Small intestine (tissue), 7 donors: Measurements from ENCODE around the gene C3orf80. TPM values are rescaled to one million over a fixed set of nuclear protein-coding genes. Genes with fewer than 3 reads are reported as not detected.

ENCODE experiments used
- DNase-seq, 2 donors: peaks; one replicate each; pipeline versions ENCODE4 v3.0.0 to v3.0.0-alpha.2; 2013
- FAIRE-seq: peaks from 2 replicates; lab custom pipeline; 2012; peaks lifted over from hg19 to GRCh38; lab: Jason Lieb, UNC
- H3K27ac ChIP-seq, 3 donors: one replicate each; pipeline ENCODE4 v1.5.1; 2013; ENCODE audit warnings: low read length in 2 of 3, mild to moderate bottlenecking in 2 of 3, control low read depth in 1 of 3, inconsistent platforms in 1 of 3, low read depth in 1 of 3, moderate library complexity in 1 of 3
- H3K27me3 ChIP-seq, 3 donors: one replicate each; pipeline ENCODE4 v1.6.1; 2013; ENCODE audit warnings: low read length in 3 of 3, inconsistent platforms in 1 of 3; ENCODE audit not compliant: control insufficient read depth in 3 of 3, insufficient read depth in 3 of 3
- H3K36me3 ChIP-seq, 3 donors: one replicate each; pipeline ENCODE4 v1.6.1; 2013; ENCODE audit warnings: low read length in 3 of 3, inconsistent platforms in 1 of 3, low read depth in 1 of 3, mild to moderate bottlenecking in 1 of 3, moderate library complexity in 1 of 3; ENCODE audit not compliant: control insufficient read depth in 3 of 3, insufficient read depth in 2 of 3
- H3K4me1 ChIP-seq, 3 donors: one replicate each; pipeline ENCODE4 v1.6.1; 2013; ENCODE audit warnings: low read length in 2 of 3, inconsistent platforms in 1 of 3, low read depth in 1 of 3, mild to moderate bottlenecking in 1 of 3, moderate library complexity in 1 of 3; ENCODE audit not compliant: control insufficient read depth in 3 of 3, insufficient read depth in 2 of 3
- H3K4me3 ChIP-seq, 3 donors: one replicate each; pipeline ENCODE4 v1.5.1; 2013; ENCODE audit warnings: low read length in 3 of 3, control low read depth in 1 of 3, inconsistent platforms in 1 of 3, low read depth in 1 of 3, mild to moderate bottlenecking in 1 of 3, moderate library complexity in 1 of 3
- H3K9me3 ChIP-seq, 2 donors: one replicate each; pipeline ENCODE4 v1.6.1; 2013; ENCODE audit warnings: low read depth in 1 of 2, low read length in 1 of 2; ENCODE audit not compliant: control insufficient read depth in 2 of 2, insufficient read depth in 1 of 2
- WGBS, 3 donors: extraction: QIAGEN DNeasy Blood & Tissue Kit; methylation state at CpG; one replicate each; pipeline ENCODE4 v1.1.7; 2013; 5-methylcytosine and 5-hydroxymethylcytosine counted together
- polyA plus RNA-seq, 4 donors: library from polyadenylated mRNA; stranded (reverse) in 3 of 4; unstranded in 1 of 4; fragments of 200-250 nt in 3 of 4; fragments of 120-200 nt in 1 of 4; gene quantifications; one replicate each; pipeline versions ENCODE4 v1.2.1 to v1.2.3, GENCODE V29; 2013
- donor health status: healthy with polysubstance abuse.
- donor health status: control.
- donor health status: control.
- donor health status: Bipolar disorder and iron deficiency.
- donor health status: healthy.

C3orf80 gene
- polyA plus RNA-seq, 4 donors, result 0.54 to 0.92 (median 0.86) TPM; not detected in 1

DNA sequence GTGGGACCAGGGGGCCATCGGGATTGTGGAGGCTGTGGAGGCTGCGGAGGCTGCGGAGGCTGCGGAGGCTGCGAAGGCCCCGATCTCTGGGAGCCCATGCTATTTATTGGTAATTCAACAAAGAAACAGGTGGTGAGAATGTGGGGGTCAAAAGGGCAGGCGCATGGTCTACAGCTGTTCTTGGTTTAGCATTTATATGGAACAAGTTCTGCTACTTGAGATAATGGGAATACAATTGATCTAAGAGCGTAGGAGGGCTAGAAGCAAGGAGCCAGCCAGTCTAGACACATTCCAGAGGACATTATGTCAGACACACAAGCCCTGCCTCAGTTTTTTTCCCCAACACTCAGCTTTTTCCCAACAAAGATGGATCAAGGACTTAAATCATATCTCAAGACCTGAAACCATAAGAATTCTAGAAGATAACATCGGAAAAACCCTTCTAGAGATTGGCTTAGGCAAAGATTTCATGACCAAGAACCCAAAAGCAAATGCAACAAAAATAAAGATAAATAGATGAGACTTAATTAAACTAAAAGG, 20.1 kb downstream of the C3orf80 start:
- DNase-seq, result no peak
- Histone ChIP-seq H3K36me3 (no peaks in the 10 kb centered on the region), H3K27ac (no peak overlapping the region), H3K4me3 (no peak overlapping the region), H3K4me1 (no peaks in the 10 kb centered on the region), H3K9me3 (peaks cover 0 to 2% of the 10 kb centered on the region in 2 donors), H3K27me3 (no peaks in the 10 kb centered on the region)
- FAIRE-seq, result no peak
- WGBS, 3 donors, result 87 to 89% (median 87%) methylated on average over 9 of the region's 9 CpGs

DNA sequence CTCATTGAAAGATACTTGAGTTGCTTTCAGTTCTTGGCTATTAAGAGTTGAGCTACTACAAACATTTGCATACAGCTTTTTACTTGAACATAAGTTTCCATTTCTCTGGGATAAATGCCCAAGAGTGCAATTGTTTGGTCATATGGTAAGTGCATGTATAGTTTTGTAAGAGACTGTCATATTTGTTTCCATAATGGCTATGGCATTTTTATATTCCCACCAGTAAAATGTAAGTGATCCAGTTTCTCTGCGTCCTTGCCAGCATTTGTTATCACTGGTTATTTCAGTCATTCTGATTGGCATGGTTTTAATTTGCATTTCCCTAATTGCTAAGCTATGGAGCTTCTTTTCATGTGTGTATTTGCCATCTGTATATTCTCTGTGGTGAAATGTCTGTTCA, 22.5 kb downstream of the C3orf80 start:
- Histone ChIP-seq H3K27ac (no peak overlapping the region), H3K9me3 (peaks cover 0 to 2% of the 10 kb centered on the region in 2 donors), H3K4me3 (no peak overlapping the region), H3K27me3 (no peaks in the 10 kb centered on the region), H3K4me1 (no peaks in the 10 kb centered on the region), H3K36me3 (no peaks in the 10 kb centered on the region)
- FAIRE-seq (no peak), DNase-seq (no peak)
- 71 to 80% (median 73%) methylated on average over 1 of the region's 1 CpG for WGBS, 3 donors

GRCh38 chr3:160253298-160253697, 28.1 kb downstream of the C3orf80 start:
- no peaks in the 10 kb centered on the region for H3K9me3 ChIP-seq
- no peaks in the 10 kb centered on the region for H3K36me3 ChIP-seq
- no peak for FAIRE-seq
- no peak for DNase-seq
- no peaks in the 10 kb centered on the region for H3K27me3 ChIP-seq
- no peak overlapping the region for H3K4me3 ChIP-seq
- no peaks in the 10 kb centered on the region for H3K4me1 ChIP-seq
- H3K27ac ChIP-seq, result no peak overlapping the region

- no peak overlapping the region for H3K27ac ChIP-seq
- no peaks in the 10 kb centered on the region for H3K9me3 ChIP-seq
- H3K27me3 ChIP-seq, result no peaks in the 10 kb centered on the region
- H3K4me3 ChIP-seq, result no peak overlapping the region
- 70 to 82% (median 78%) methylated on average over 2 of the region's 2 CpGs for WGBS, 3 donors
- no peaks in the 10 kb centered on the region for H3K4me1 ChIP-seq
- no peaks in the 10 kb centered on the region for H3K36me3 ChIP-seq
- DNase-seq (no peak), FAIRE-seq (no peak)
These were observed 32.4 kb downstream of the C3orf80 start for GRCh38 chr3:160257606-160258005.

DNA sequence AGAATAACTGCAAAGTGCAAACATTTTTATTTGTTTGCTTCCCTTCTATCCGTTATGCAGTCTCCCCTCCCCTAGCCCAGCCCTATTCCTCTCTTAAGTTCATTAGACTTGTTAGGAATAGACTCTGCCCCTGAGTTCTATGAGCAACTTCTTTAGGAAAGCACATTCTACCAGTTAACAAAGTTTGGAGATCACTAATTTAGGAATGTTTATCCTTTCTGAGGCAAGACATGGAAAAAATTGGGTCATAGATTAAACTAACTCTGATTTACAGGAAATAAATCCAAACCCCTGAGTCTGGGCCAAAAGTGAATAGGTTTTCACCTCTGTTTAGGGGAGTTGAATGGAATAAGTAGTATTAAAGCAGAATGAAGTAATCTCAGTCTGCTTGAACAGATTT, 34.4 kb downstream of the C3orf80 start:
- Histone ChIP-seq H3K9me3 (no peaks in the 10 kb centered on the region), H3K27ac (no peak overlapping the region), H3K27me3 (no peaks in the 10 kb centered on the region), H3K4me1 (no peaks in the 10 kb centered on the region), H3K4me3 (no peak overlapping the region), H3K36me3 (no peaks in the 10 kb centered on the region)
- FAIRE-seq (no peak), DNase-seq (no peak)
- WGBS, 3 donors, result 62 to 84% (median 67%) methylated on average over 1 of the region's 1 CpG

- FAIRE-seq, result no peak
- H3K27me3 ChIP-seq, result no peaks in the 10 kb centered on the region
- WGBS, 3 donors, result 65 to 81% (median 75%) methylated on average over 7 of the region's 7 CpGs
- no peaks in the 10 kb centered on the region for H3K4me1 ChIP-seq
- no peak overlapping the region for H3K27ac ChIP-seq
- H3K36me3 ChIP-seq, result no peaks in the 10 kb centered on the region
- no peak overlapping the region for H3K4me3 ChIP-seq
- no peak for DNase-seq
- H3K9me3 ChIP-seq, result no peaks in the 10 kb centered on the region
These were observed 35.5 kb downstream of the C3orf80 start for GRCh38 chr3:160260587-160261270.

DNA sequence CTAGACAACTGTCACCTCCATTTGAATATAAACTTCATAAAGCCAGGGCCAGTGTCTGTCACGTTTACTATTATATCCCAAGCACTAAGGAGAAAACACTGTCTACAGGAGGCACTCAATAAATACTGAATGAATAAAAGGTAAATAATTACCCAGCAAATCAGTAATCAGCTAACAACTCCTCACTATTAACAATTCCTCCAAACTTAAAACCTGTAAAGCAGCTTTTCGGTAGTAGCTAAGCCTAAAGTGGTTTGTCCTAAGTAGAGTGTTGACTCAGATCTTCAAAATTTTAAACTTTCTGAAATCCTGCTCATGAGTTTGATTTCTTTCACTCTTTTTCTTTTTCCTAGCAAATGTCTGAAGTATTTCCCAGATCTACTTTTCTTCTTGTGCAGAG, 39.9 kb downstream of the C3orf80 start:
- FAIRE-seq (no peak), DNase-seq (no peak)
- 83 to 92% (median 89%) methylated on average over 2 of the region's 2 CpGs for WGBS, 3 donors
- no peaks in the 10 kb centered on the region for H3K9me3 ChIP-seq
- H3K4me3 ChIP-seq, result no peak overlapping the region
- H3K27ac ChIP-seq, result no peak overlapping the region
- no peaks in the 10 kb centered on the region for H3K4me1 ChIP-seq
- H3K36me3 ChIP-seq, result no peaks in the 10 kb centered on the region
- no peaks in the 10 kb centered on the region for H3K27me3 ChIP-seq
